ENCODE results near the gene BSDC1. TPM values are rescaled to one million over a fixed set of nuclear protein-coding genes. Genes with fewer than 3 reads are reported as not detected.

The BSDC1 gene
- total and polyA plus RNA-seq, 2 of the 13 experiments (the other 11 are each of a cell fraction or from before 2014, with no cell fraction given) = 40.3 to 64.2 TPM

DNA sequence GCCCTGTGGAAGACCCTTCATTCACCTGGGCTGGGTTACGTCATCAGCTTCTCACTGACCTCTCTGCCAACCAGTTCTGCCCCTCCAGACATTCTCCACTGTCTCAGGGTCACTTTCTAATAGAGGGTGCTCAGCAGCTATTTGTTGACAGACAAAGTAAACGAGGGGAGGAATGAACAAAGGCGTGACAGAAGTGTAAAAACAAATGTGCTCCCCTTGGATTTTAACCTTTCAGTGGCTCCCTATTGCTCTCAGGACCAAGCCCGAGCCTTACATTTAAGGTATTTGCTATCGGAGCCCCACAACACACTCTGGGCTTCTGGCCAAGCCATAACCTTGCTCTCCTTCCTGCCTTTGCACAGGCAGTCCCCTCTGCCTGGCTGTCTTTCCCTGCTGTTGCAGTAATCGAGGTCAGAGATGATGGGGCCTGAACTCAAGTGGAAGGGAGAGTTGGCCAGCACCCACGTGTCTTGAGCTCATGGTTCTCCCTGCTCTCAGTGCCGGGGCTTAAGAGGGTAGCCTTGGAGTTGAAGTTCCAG is 48.9 kb downstream of the BSDC1 start (continued):
- TF ChIP-seq RARA (CRISPR knock-in tag; IDR thresholded peaks at IDR 0.05) = peak; percentile 75
- TF ChIP-seq NR1H2 (CRISPR knock-in tag; IDR thresholded peaks at IDR 0.05; ENCODE audit: borderline replicate concordance, low read depth) = no peak
- no peak for TF ChIP-seq CBFB (CRISPR knock-in tag; IDR thresholded peaks at IDR 0.05)
- no peak for TF ChIP-seq NFE2 (CRISPR knock-in tag; IDR thresholded peaks at IDR 0.05)
- TF ChIP-seq BATF2 (CRISPR knock-in tag; IDR thresholded peaks at IDR 0.05) = no peak
- no peak for TF ChIP-seq ZNF180 (CRISPR knock-in tag; IDR thresholded peaks at IDR 0.05; ENCODE audit: borderline replicate concordance, low read depth)
- no peak for TF ChIP-seq PBX2 (CRISPR knock-in tag; IDR thresholded peaks at IDR 0.05)
- 0 out of 2 replicates have a peak, but pooled peaks have one; percentile 19 for TF ChIP-seq ISL2 (CRISPR knock-in tag; IDR thresholded peaks at IDR 0.05)
- no peak for TF ChIP-seq THYN1 (CRISPR knock-in tag; IDR thresholded peaks at IDR 0.05; ENCODE audit: borderline replicate concordance, low read depth)
- peak; percentile 68 for TF ChIP-seq GATAD2A (CRISPR knock-in tag; IDR thresholded peaks at IDR 0.05)
- TF ChIP-seq POGK (CRISPR knock-in tag; conservative IDR thresholded peaks at IDR 0.05) = no peak
- TF ChIP-seq HOXA5 (CRISPR knock-in tag; IDR thresholded peaks at IDR 0.05) = 0 out of 2 replicates have a peak, but pooled peaks have one; percentile 35
- TF ChIP-seq TFDP2 (CRISPR knock-in tag; IDR thresholded peaks at IDR 0.05) = no peak
- TF ChIP-seq ZNF740 (CRISPR knock-in tag; IDR thresholded peaks at IDR 0.05) = no peak
- TF ChIP-seq HOXD1 (CRISPR knock-in tag; IDR thresholded peaks at IDR 0.05) = 0 out of 2 replicates have a peak, but pooled peaks have one; percentile 35
- TF ChIP-seq, protein P1, sequence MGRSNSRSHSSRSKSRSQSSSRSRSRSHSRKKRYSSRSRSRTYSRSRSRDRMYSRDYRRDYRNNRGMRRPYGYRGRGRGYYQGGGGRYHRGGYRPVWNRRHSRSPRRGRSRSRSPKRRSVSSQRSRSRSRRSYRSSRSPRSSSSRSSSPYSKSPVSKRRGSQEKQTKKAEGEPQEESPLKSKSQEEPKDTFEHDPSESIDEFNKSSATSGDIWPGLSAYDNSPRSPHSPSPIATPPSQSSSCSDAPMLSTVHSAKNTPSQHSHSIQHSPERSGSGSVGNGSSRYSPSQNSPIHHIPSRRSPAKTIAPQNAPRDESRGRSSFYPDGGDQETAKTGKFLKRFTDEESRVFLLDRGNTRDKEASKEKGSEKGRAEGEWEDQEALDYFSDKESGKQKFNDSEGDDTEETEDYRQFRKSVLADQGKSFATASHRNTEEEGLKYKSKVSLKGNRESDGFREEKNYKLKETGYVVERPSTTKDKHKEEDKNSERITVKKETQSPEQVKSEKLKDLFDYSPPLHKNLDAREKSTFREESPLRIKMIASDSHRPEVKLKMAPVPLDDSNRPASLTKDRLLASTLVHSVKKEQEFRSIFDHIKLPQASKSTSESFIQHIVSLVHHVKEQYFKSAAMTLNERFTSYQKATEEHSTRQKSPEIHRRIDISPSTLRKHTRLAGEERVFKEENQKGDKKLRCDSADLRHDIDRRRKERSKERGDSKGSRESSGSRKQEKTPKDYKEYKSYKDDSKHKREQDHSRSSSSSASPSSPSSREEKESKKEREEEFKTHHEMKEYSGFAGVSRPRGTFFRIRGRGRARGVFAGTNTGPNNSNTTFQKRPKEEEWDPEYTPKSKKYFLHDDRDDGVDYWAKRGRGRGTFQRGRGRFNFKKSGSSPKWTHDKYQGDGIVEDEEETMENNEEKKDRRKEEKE (IDR thresholded peaks at IDR 0.05) = no peak
- TF ChIP-seq ZNF556 (CRISPR knock-in tag; IDR thresholded peaks at IDR 0.05; ENCODE audit: borderline replicate concordance) = no peak

Data from HepG2 (cell line).